ENCODE measurements around the gene NALCN.

Gene NALCN

DNA sequence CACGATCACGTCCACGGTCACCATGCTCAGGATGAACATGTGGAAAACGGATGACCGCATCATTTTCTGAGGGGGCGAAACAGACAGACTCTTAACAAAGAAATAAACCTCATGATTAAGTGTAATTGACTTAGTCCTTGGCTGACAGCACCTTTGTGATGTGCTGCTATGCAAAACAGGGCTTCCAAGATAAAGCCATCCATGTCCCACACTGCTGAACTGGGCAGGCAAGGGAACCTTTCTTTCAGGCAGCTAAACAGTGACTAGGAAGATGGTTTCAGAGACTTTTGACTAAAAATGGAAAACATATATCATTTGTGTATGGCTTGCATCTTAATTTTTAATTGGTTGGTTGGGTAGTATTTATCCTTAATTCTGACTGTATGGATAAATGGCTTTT is 157.8 kb downstream of the NALCN start:
- in situ Hi-C loops (cut with HindIII; ENCODE audit: low pct_ligation_motif_present, low sequenced_read_pairs), result no loop called here
- Histone ChIP-seq H3K27me3 (replicated peaks) (no peaks in the 10 kb centered on the region), H3K27ac (peak overlapping the region; percentile 76), H3K36me3 (replicated peaks) (no peaks in the 10 kb centered on the region), H3K4me3 (ENCODE audit: low read depth, low read length) (no peak overlapping the region)
- no peak for DNase-seq
- TF ChIP-seq CTCF (IDR thresholded peaks at IDR 0.05; ENCODE audit: low read depth, low read length, missing control alignments), result no peak

- Histone ChIP-seq H3K27ac (peak overlapping the region; percentile 76), H3K27me3 (replicated peaks) (no peaks in the 10 kb centered on the region), H3K36me3 (replicated peaks) (no peaks in the 10 kb centered on the region), H3K4me3 (ENCODE audit: low read depth, low read length) (no peak overlapping the region)
- peak; percentile 98 for DNase-seq
- in situ Hi-C loops (cut with HindIII; ENCODE audit: low pct_ligation_motif_present, low sequenced_read_pairs), result no loop called here
- TF ChIP-seq CTCF (IDR thresholded peaks at IDR 0.05; ENCODE audit: low read depth, low read length, missing control alignments), result peak; percentile 37
Measured at GRCh38 chr13:101258071-101258470, 158.2 kb downstream of the NALCN start.

GRCh38 chr13:101248739-101249514 is 167.4 kb downstream of the NALCN start:
- TF ChIP-seq CTCF (IDR thresholded peaks at IDR 0.05; ENCODE audit: low read depth, low read length, missing control alignments), result no peak
- in situ Hi-C loops (cut with HindIII; ENCODE audit: low pct_ligation_motif_present, low sequenced_read_pairs), result no loop called here

GRCh38 chr13:101242720-101243119 is 173.6 kb downstream of the NALCN start:
- in situ Hi-C loops (cut with HindIII; ENCODE audit: low pct_ligation_motif_present, low sequenced_read_pairs), result no loop called here
- Histone ChIP-seq H3K4me3 (ENCODE audit: low read depth, low read length) (no peak overlapping the region), H3K36me3 (replicated peaks) (no peaks in the 10 kb centered on the region), H3K27ac (no peak overlapping the region), H3K27me3 (replicated peaks) (no peaks in the 10 kb centered on the region)
- no peak for DNase-seq
- TF ChIP-seq CTCF (IDR thresholded peaks at IDR 0.05; ENCODE audit: low read depth, low read length, missing control alignments), result no peak

More at GRCh38 chr13:101248739-101249514, 167.4 kb downstream of the NALCN start:
- DNase-seq, result no peak
- H3K4me3 ChIP-seq (ENCODE audit: low read depth, low read length), result no peak overlapping the region
- H3K27ac ChIP-seq, result no peak overlapping the region
- H3K27me3 ChIP-seq (replicated peaks), result no peaks in the 10 kb centered on the region
- H3K36me3 ChIP-seq (replicated peaks), result no peaks in the 10 kb centered on the region

DNA sequence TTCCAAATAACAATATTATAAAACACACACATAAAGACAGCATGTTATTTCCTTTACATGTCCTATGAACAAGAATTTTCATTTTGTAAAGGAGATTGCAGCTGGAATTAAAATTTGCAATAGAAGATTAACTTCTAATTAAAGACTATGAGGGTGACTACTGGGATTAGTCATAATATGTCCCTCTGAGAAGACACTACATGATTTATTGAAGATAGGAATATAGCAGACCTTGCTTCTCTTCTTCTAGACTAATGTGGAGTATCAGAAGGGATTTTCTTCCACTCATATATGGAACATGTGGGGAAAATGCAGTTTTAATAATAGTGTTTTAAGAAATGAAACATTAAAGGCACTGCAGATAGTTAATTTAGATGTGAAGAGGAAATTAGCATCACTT is 177.8 kb downstream of the NALCN start:
- H3K27me3 ChIP-seq (replicated peaks), result no peaks in the 10 kb centered on the region
- DNase-seq, result no peak
- no peak overlapping the region for H3K4me3 ChIP-seq (ENCODE audit: low read depth, low read length)
- no peak overlapping the region for H3K27ac ChIP-seq
- in situ Hi-C loops (cut with HindIII; ENCODE audit: low pct_ligation_motif_present, low sequenced_read_pairs), result no loop called here
- H3K36me3 ChIP-seq (replicated peaks), result no peaks in the 10 kb centered on the region
- TF ChIP-seq CTCF (IDR thresholded peaks at IDR 0.05; ENCODE audit: low read depth, low read length, missing control alignments), result no peak

All from brain microvascular endothelial cell (primary cell).